Spinal cord (tissue), 10 donors: ENCODE measurements around the gene SPTAN1. TPM values are rescaled to one million over a fixed set of nuclear protein-coding genes. Genes with fewer than 3 reads are reported as not detected.

Experiments used
- DNase-seq, 6 donors: peaks; one replicate each; pipeline versions ENCODE4 v3.0.0 to v3.0.0-alpha.2; 2013 to 2015; ENCODE audit warnings: low spot score in 6 of 6, low read depth in 4 of 6
- H3K27ac ChIP-seq: one replicate; pipeline ENCODE4 v1.5.1; 2013; ENCODE audit warnings: low read depth, low read length, control low read depth
- H3K27me3 ChIP-seq: one replicate; pipeline ENCODE4 v1.6.1; 2013; ENCODE audit warnings: low read length; ENCODE audit not compliant: control insufficient read depth, insufficient read depth
- H3K36me3 ChIP-seq: one replicate; pipeline ENCODE4 v1.6.1; 2013; ENCODE audit warnings: low read length; ENCODE audit not compliant: control insufficient read depth, insufficient read depth
- H3K4me1 ChIP-seq: one replicate; pipeline ENCODE4 v1.6.1; 2013; ENCODE audit warnings: low read length; ENCODE audit not compliant: control insufficient read depth, insufficient read depth
- H3K4me3 ChIP-seq: one replicate; pipeline ENCODE4 v1.5.1; 2013; ENCODE audit warnings: low read depth, low read length, control low read depth
- H3K9me3 ChIP-seq: one replicate; pipeline ENCODE4 v1.6.1; 2013; ENCODE audit warnings: low read length; ENCODE audit not compliant: control insufficient read depth, insufficient read depth
- WGBS: methylation state at CpG from one replicate; pipeline ENCODE4 v1.1.5; 2013; ENCODE audit warnings: missing lambda C conversion rate; ENCODE audit not compliant: insufficient coverage; 5-methylcytosine and 5-hydroxymethylcytosine counted together
- polyA plus RNA-seq, 2 donors: library from polyadenylated mRNA; unstranded; fragments of 120-200 nt; gene quantifications; one replicate each; pipeline ENCODE4 v1.2.1, GENCODE V29; 2013; ENCODE audit not compliant: insufficient read length in 2 of 2
- total RNA-seq, 2 donors: library from RNA; depleted of rRNA in 1 of 2; stranded (reverse); fragments of 120-200 nt in 1 of 2; fragments of >200 nt in 1 of 2; gene quantifications; one replicate each; pipeline versions ENCODE4 v1.2.3 to v1.2.4, GENCODE V29; 2013 to 2014
- donor health status: healthy.

SPTAN1 gene
- total and polyA plus RNA-seq, 4 donors = 523 to 1,193 (median 876) TPM

GRCh38 chr9:128626181-128626580, 73.8 kb downstream of the SPTAN1 start:
- DNase-seq = no peak
- peaks cover 98% of the 10 kb centered on the region for H3K36me3 ChIP-seq

GRCh38 chr9:128627127-128627715, 74.8 kb downstream of the SPTAN1 start:
- no peak for DNase-seq
- no peaks in the 10 kb centered on the region for H3K9me3 ChIP-seq
- H3K27ac ChIP-seq = no peak overlapping the region
- no peaks in the 10 kb centered on the region for H3K27me3 ChIP-seq
- peaks cover 100% of the 10 kb centered on the region for H3K36me3 ChIP-seq
- no peak overlapping the region for H3K4me3 ChIP-seq
- H3K4me1 ChIP-seq = peaks cover 12% of the 10 kb centered on the region
- 82% methylated on average over 14 of the region's 15 CpGs for WGBS

More at GRCh38 chr9:128626181-128626580, 73.8 kb downstream of the SPTAN1 start:
- Histone ChIP-seq H3K9me3 (no peaks in the 10 kb centered on the region), H3K4me1 (peaks cover 12% of the 10 kb centered on the region), H3K4me3 (no peak overlapping the region), H3K27ac (no peak overlapping the region), H3K27me3 (no peaks in the 10 kb centered on the region)
- WGBS = 89% methylated on average over 14 of the region's 16 CpGs

- no peaks in the 10 kb centered on the region for H3K9me3 ChIP-seq
- peaks cover 100% of the 10 kb centered on the region for H3K36me3 ChIP-seq
- peaks cover 12% of the 10 kb centered on the region for H3K4me1 ChIP-seq
- no peak for DNase-seq
- no peak overlapping the region for H3K27ac ChIP-seq
- WGBS = 90% methylated on average over 6 of the region's 13 CpGs
- no peaks in the 10 kb centered on the region for H3K27me3 ChIP-seq
- no peak overlapping the region for H3K4me3 ChIP-seq
Observed at GRCh38 chr9:128627906-128628305, 75.5 kb downstream of the SPTAN1 start.

- DNase-seq = no peak
- no peaks in the 10 kb centered on the region for H3K9me3 ChIP-seq
- no peak overlapping the region for H3K27ac ChIP-seq
- H3K4me1 ChIP-seq = peaks cover 12% of the 10 kb centered on the region
- WGBS = 67% methylated on average over 14 of the region's 17 CpGs
- peaks cover 100% of the 10 kb centered on the region for H3K36me3 ChIP-seq
- H3K4me3 ChIP-seq = no peak overlapping the region
- H3K27me3 ChIP-seq = no peaks in the 10 kb centered on the region
Observed at GRCh38 chr9:128628471-128629048, 76.2 kb downstream of the SPTAN1 start.

GRCh38 chr9:128629136-128629535, 76.7 kb downstream of the SPTAN1 start:
- Histone ChIP-seq H3K4me3 (no peak overlapping the region), H3K36me3 (peaks cover 100% of the 10 kb centered on the region), H3K27ac (no peak overlapping the region), H3K9me3 (no peaks in the 10 kb centered on the region), H3K4me1 (peaks cover 12% of the 10 kb centered on the region), H3K27me3 (no peaks in the 10 kb centered on the region)
- no peak for DNase-seq
- 82% methylated on average over 6 of the region's 10 CpGs for WGBS

GRCh38 chr9:128629852-128630545, 77.6 kb downstream of the SPTAN1 start:
- peaks cover 20% of the 10 kb centered on the region for H3K4me1 ChIP-seq
- peaks cover 100% of the 10 kb centered on the region for H3K36me3 ChIP-seq
- no peaks in the 10 kb centered on the region for H3K27me3 ChIP-seq
- H3K4me3 ChIP-seq = no peak overlapping the region
- no peak for DNase-seq
- no peaks in the 10 kb centered on the region for H3K9me3 ChIP-seq
- 74% methylated on average over 7 of the region's 9 CpGs for WGBS
- no peak overlapping the region for H3K27ac ChIP-seq

- Histone ChIP-seq H3K4me1 (peaks cover 31% of the 10 kb centered on the region), H3K9me3 (no peaks in the 10 kb centered on the region), H3K36me3 (peaks cover 100% of the 10 kb centered on the region), H3K4me3 (no peak overlapping the region), H3K27me3 (no peaks in the 10 kb centered on the region), H3K27ac (no peak overlapping the region)
- 97% methylated on average over 5 of the region's 9 CpGs for WGBS
- no peak for DNase-seq
Observed at GRCh38 chr9:128631636-128632035, 79.2 kb downstream of the SPTAN1 start.

- 93% methylated on average over 10 of the region's 10 CpGs for WGBS
- H3K4me3 ChIP-seq = no peak overlapping the region
- DNase-seq = no peak
- H3K4me1 ChIP-seq = peaks cover 28% of the 10 kb centered on the region
- H3K9me3 ChIP-seq = no peaks in the 10 kb centered on the region
- H3K36me3 ChIP-seq = peaks cover 100% of the 10 kb centered on the region
- H3K27me3 ChIP-seq = no peaks in the 10 kb centered on the region
- no peak overlapping the region for H3K27ac ChIP-seq
Observed at GRCh38 chr9:128632066-128632465, 79.7 kb downstream of the SPTAN1 start.

GRCh38 chr9:128632486-128632885, 80.1 kb downstream of the SPTAN1 start:
- no peak for DNase-seq
- H3K9me3 ChIP-seq = no peaks in the 10 kb centered on the region
- WGBS = 91% methylated on average over 14 of the region's 14 CpGs
- H3K27me3 ChIP-seq = no peaks in the 10 kb centered on the region
- H3K36me3 ChIP-seq = peaks cover 100% of the 10 kb centered on the region
- H3K4me1 ChIP-seq = peaks cover 28% of the 10 kb centered on the region
- H3K4me3 ChIP-seq = no peak overlapping the region
- H3K27ac ChIP-seq = no peak overlapping the region

- no peak for DNase-seq
- Histone ChIP-seq H3K36me3 (peaks cover 100% of the 10 kb centered on the region), H3K27ac (no peak overlapping the region), H3K4me3 (no peak overlapping the region), H3K9me3 (no peaks in the 10 kb centered on the region), H3K4me1 (peaks cover 25% of the 10 kb centered on the region), H3K27me3 (no peaks in the 10 kb centered on the region)
- 91% methylated on average over 21 of the region's 21 CpGs for WGBS
Observed at GRCh38 chr9:128633057-128633456, 80.7 kb downstream of the SPTAN1 start.
